Muscle of leg (tissue), 11 donors: Measurements from ENCODE around the gene SENP6. TPM values are rescaled to one million over a fixed set of nuclear protein-coding genes. Genes with fewer than 3 reads are reported as not detected.
"Not testable (repeated sequence)": the region's sequence is repeated elsewhere in the genome, so short reads cannot be mapped to it uniquely, and the experiment has no call there.

Source experiments
- DNase-seq: peaks from one replicate; pipeline ENCODE4 v3.0.0; 2013
- H3K27ac ChIP-seq: one replicate; pipeline ENCODE4 v1.5.1; 2013; ENCODE audit warnings: mild to moderate bottlenecking, low read length, control low read depth
- H3K27me3 ChIP-seq: one replicate; pipeline ENCODE4 v1.6.1; 2013; ENCODE audit warnings: low read length; ENCODE audit not compliant: control insufficient read depth, insufficient read depth
- H3K36me3 ChIP-seq: one replicate; pipeline ENCODE4 v1.6.1; 2013; ENCODE audit warnings: low read length; ENCODE audit not compliant: control insufficient read depth, insufficient read depth
- H3K4me1 ChIP-seq: one replicate; pipeline ENCODE4 v1.6.1; 2013; ENCODE audit warnings: low read length; ENCODE audit not compliant: control insufficient read depth, insufficient read depth
- H3K4me3 ChIP-seq: one replicate; pipeline ENCODE4 v1.5.1; 2013; ENCODE audit warnings: low read length, control low read depth
- H3K9me3 ChIP-seq: replicated peaks from 2 replicates; pipeline ENCODE4 v1.6.1; 2013; ENCODE audit warnings: low read depth, low read length; ENCODE audit not compliant: control insufficient read depth
- WGBS: methylation state at CpG from one replicate; pipeline ENCODE4 v1.1.5; 2013; ENCODE audit warnings: missing lambda C conversion rate; ENCODE audit not compliant: insufficient coverage; 5-methylcytosine and 5-hydroxymethylcytosine counted together
- polyA plus RNA-seq, 8 donors: library from polyadenylated mRNA; unstranded; fragments of 120-200 nt; gene quantifications; one replicate each; pipeline versions ENCODE4 v1.2.1 to v1.2.3, GENCODE V29; 2013; ENCODE audit warnings: inconsistent platforms in 1 of 8, low replicate concordance in 1 of 8; ENCODE audit not compliant: insufficient read length in 8 of 8, insufficient read depth in 1 of 8
- total RNA-seq: library from RNA; stranded (reverse); fragments of 120-200 nt; gene quantifications from one replicate; pipeline ENCODE4 v1.2.4, GENCODE V29; 2013

SENP6 gene
- total and polyA plus RNA-seq, 9 donors: 55.7 to 84.2 (median 70.1) TPM

GRCh38 chr6:75619230-75619899 is 17.7 kb downstream of the SENP6 start:
- peaks cover 2% of the 10 kb centered on the region for H3K4me1 ChIP-seq
- H3K36me3 ChIP-seq: no peaks in the 10 kb centered on the region
- H3K9me3 ChIP-seq: peaks cover 5% of the 10 kb centered on the region
- H3K4me3 ChIP-seq: no peak overlapping the region
- DNase-seq: peak; percentile 56
- no peaks in the 10 kb centered on the region for H3K27me3 ChIP-seq
- no CpG with 5 or more reads among the region's 5 CpGs for WGBS
- no peak overlapping the region for H3K27ac ChIP-seq

GRCh38 chr6:75620381-75621304 is 19.0 kb downstream of the SENP6 start:
- no peak for DNase-seq
- H3K4me1 ChIP-seq: peaks cover 2% of the 10 kb centered on the region
- no peak overlapping the region for H3K27ac ChIP-seq
- no peak overlapping the region for H3K4me3 ChIP-seq
- no peaks in the 10 kb centered on the region for H3K27me3 ChIP-seq
- H3K9me3 ChIP-seq: peaks cover 5% of the 10 kb centered on the region
- 33% methylated on average over 1 of the region's 7 CpGs for WGBS
- H3K36me3 ChIP-seq: peaks cover 7% of the 10 kb centered on the region

GRCh38 chr6:75621846-75622245 is 20.2 kb downstream of the SENP6 start:
- no peak overlapping the region for H3K27ac ChIP-seq
- H3K4me3 ChIP-seq: no peak overlapping the region
- peaks cover 2% of the 10 kb centered on the region for H3K4me1 ChIP-seq
- no peak for DNase-seq
- H3K9me3 ChIP-seq: peaks cover 5% of the 10 kb centered on the region
- H3K36me3 ChIP-seq: peaks cover 7% of the 10 kb centered on the region
- H3K27me3 ChIP-seq: no peaks in the 10 kb centered on the region

GRCh38 chr6:75623491-75623890 is 21.8 kb downstream of the SENP6 start:
- DNase-seq: no peak
- Histone ChIP-seq H3K36me3 (peaks cover 7% of the 10 kb centered on the region), H3K27ac (no peak overlapping the region), H3K4me3 (no peak overlapping the region), H3K4me1 (peaks cover 2% of the 10 kb centered on the region), H3K9me3 (peaks cover 2% of the 10 kb centered on the region), H3K27me3 (no peaks in the 10 kb centered on the region)
- WGBS: no CpG with 5 or more reads among the region's 1 CpG

- Histone ChIP-seq H3K36me3 (peaks cover 9% of the 10 kb centered on the region), H3K4me1 (peaks cover 2% of the 10 kb centered on the region), H3K27me3 (no peaks in the 10 kb centered on the region), H3K27ac (no peak overlapping the region), H3K4me3 (no peak overlapping the region), H3K9me3 (no peaks in the 10 kb centered on the region)
- WGBS: no CpG with 5 or more reads among the region's 4 CpGs
- DNase-seq: no peak
These were observed 22.7 kb downstream of the SENP6 start for GRCh38 chr6:75624335-75624734.

GRCh38 chr6:75624988-75625387 is 23.3 kb downstream of the SENP6 start:
- H3K27ac ChIP-seq: no peak overlapping the region
- no peaks in the 10 kb centered on the region for H3K27me3 ChIP-seq
- H3K36me3 ChIP-seq: peaks cover 9% of the 10 kb centered on the region
- H3K4me3 ChIP-seq: no peak overlapping the region
- no peak for DNase-seq
- H3K9me3 ChIP-seq: no peaks in the 10 kb centered on the region
- peaks cover 2% of the 10 kb centered on the region for H3K4me1 ChIP-seq
- WGBS: 94% methylated on average over 3 of the region's 7 CpGs

- Histone ChIP-seq H3K4me1 (no peaks in the 10 kb centered on the region), H3K4me3 (no peak overlapping the region), H3K36me3 (peaks cover 12% of the 10 kb centered on the region), H3K27me3 (no peaks in the 10 kb centered on the region), H3K9me3 (no peaks in the 10 kb centered on the region), H3K27ac (no peak overlapping the region)
- WGBS: no CpG with 5 or more reads among the region's 2 CpGs
- no peak for DNase-seq
These were observed 24.9 kb downstream of the SENP6 start for GRCh38 chr6:75626561-75626960.

- not testable (repeated sequence) for H3K4me1 ChIP-seq, H3K4me3 ChIP-seq, H3K27ac ChIP-seq, DNase-seq, H3K27me3 ChIP-seq, H3K9me3 ChIP-seq
- peaks cover 12% of the 10 kb centered on the region for H3K36me3 ChIP-seq
- 94% methylated on average over 5 of the region's 9 CpGs for WGBS
These were observed 26.0 kb downstream of the SENP6 start for GRCh38 chr6:75627708-75628107.

GRCh38 chr6:75631859-75632635 is 30.4 kb downstream of the SENP6 start:
- Histone ChIP-seq H3K4me1 (no peaks in the 10 kb centered on the region), H3K9me3 (no peaks in the 10 kb centered on the region), H3K27me3 (no peaks in the 10 kb centered on the region), H3K4me3 (no peak overlapping the region), H3K36me3 (peaks cover 5% of the 10 kb centered on the region), H3K27ac (no peak overlapping the region)
- DNase-seq: peak; percentile 15
- WGBS: 33% methylated on average over 1 of the region's 5 CpGs

GRCh38 chr6:75633045-75633444 is 31.4 kb downstream of the SENP6 start:
- Histone ChIP-seq H3K4me1 (no peaks in the 10 kb centered on the region), H3K27me3 (no peaks in the 10 kb centered on the region), H3K36me3 (peaks cover 8% of the 10 kb centered on the region), H3K27ac (no peak overlapping the region), H3K9me3 (no peaks in the 10 kb centered on the region), H3K4me3 (no peak overlapping the region)
- no CpG with 5 or more reads among the region's 1 CpG for WGBS
- DNase-seq: no peak
